Measurements from ENCODE around the gene NPHP4.

The NPHP4 gene

DNA sequence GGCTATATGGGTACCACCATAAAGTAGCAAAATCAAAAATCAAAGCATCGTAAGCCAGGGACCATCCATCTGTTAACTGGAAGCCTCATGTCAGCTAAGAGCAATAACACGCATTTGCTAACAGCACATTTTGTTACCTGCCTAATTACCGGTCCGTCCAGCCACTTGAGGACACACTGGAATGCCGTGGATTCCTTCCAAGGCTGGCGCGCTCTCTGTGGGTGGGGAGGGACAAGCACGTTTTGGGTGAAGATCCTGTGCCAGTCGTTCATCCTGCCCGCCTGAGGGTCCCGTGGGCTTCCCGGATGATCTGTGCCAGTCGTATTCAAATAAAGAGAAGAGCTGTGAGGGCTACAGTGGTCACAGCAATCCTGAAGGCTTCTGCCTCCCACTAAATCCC lies 6.2 kb downstream of the NPHP4 start:
- DNase-seq: no peak

- DNase-seq: no peak
These were observed 7.0 kb downstream of the NPHP4 start for GRCh38 chr1:5985250-5985649.

- no peak for DNase-seq
These were observed 8.7 kb downstream of the NPHP4 start for GRCh38 chr1:5983361-5984103.

DNA sequence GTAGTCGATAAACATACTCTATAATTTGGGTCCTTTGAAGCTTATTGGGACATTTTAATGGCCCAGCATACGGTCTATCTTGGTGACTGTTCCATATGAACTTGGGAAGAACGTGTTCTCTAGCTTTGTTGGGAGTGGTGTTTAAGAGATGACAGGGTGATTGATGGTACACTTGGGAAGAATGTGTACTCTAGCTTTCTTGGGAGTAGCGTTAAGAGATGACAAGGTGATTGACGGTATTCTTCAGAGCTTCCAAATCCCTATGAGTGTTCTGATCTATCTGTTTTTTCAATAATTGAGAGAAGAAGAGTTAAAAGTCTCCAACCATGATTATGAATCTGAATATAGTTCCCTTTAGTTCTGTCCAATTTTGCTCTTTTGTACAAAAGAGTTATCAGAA lies 9.4 kb downstream of the NPHP4 start:
- no peak for DNase-seq

GRCh38 chr1:5982276-5982675 lies 9.9 kb downstream of the NPHP4 start:
- DNase-seq: no peak

DNA sequence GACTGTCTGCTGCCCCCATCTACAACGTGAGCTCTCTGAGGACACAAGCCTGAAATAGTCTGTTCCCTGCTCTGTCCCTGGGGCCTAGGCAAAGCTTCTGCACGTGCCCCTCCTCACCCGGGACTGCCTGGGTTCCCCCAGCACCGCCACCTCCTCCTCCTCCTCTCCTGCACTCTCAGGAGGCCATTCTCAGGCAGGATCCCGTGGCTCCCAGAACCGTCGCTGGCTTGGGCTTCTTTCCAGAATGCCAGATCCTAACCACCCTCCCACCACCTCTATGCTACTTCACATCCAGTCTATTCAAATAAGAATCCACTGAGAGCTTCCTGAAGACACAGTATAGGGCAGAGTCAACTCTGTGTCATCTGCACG lies 11.2 kb downstream of the NPHP4 start:
- DNase-seq: no peak

GRCh38 chr1:5980314-5981008 lies 11.8 kb downstream of the NPHP4 start:
- DNase-seq: no peak

DNA sequence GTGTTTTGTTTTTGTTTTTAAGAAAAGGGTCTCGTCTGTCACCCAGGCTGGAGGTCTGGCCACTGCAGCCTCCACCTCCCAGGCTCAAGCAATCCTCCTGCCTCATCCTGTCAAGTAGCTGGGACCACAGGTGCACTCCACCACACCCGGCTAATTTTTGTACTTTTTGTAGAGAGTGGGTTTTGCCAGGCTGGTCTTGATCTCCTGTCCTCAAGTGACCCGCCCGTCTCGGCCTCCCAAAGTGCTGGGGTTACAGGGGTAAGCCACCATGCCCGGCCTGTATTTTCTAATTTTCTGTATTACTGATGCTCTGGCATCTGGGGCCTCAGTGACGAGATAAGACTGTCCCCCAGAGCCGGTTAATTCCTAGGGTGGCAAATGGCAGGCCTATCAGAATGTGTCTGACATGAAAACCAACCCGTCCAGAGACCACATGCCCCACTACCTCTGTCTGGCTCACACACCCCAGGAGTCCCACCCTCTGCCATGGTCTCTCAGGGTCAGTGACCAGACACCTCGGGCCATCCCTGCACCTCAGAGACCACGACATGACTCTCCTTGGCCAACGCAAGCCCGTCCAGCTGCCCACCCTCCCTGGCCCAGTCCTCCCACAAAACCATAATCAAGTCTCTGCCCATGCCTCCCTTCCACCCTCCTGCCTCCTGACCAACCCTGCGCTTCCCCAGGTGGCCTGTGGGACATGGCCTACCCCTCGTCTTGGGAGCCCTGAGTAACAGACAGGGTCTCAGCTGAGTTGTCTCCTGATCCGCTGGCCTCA lies 12.5 kb downstream of the NPHP4 start:
- DNase-seq: no peak

- no peak for DNase-seq
These were observed 13.8 kb downstream of the NPHP4 start for GRCh38 chr1:5978452-5978851.

GRCh38 chr1:5977494-5978444 lies 14.5 kb downstream of the NPHP4 start:
- no peak for DNase-seq

GRCh38 chr1:5976726-5977493 lies 15.3 kb downstream of the NPHP4 start:
- no peak for DNase-seq

- DNase-seq: no peak
These were observed 16.0 kb downstream of the NPHP4 start for GRCh38 chr1:5976231-5976630.

GRCh38 chr1:5975133-5975880 lies 16.9 kb downstream of the NPHP4 start:
- no peak for DNase-seq

GRCh38 chr1:5974631-5975030 lies 17.6 kb downstream of the NPHP4 start:
- DNase-seq: no peak

DNA sequence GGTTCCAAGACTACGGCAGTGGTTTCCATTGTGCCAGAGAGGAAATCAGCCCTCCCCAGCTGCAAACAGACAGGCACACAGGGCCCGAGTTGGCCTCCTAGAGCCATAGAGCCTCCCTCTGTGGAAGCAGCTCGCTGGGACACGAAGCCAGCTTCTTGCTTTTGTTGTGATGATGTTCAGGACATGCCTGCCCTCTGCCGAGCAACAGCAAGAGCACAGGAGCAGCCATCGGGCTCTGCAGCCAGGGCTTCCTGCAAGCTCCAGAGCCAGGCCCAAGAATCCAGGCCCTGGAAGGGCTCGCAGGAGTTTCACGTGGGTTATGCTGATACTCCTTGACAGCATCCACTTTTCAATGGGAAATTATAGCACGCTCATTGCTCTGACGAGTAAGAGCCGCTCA lies 18.5 kb downstream of the NPHP4 start:
- no peak for DNase-seq

- no peak for DNase-seq
These were observed 20.1 kb downstream of the NPHP4 start for GRCh38 chr1:5972198-5972520.

GRCh38 chr1:5971471-5972197 lies 20.6 kb downstream of the NPHP4 start:
- DNase-seq: no peak

- no peak for DNase-seq
These were observed 21.5 kb downstream of the NPHP4 start for GRCh38 chr1:5970610-5971273.

DNA sequence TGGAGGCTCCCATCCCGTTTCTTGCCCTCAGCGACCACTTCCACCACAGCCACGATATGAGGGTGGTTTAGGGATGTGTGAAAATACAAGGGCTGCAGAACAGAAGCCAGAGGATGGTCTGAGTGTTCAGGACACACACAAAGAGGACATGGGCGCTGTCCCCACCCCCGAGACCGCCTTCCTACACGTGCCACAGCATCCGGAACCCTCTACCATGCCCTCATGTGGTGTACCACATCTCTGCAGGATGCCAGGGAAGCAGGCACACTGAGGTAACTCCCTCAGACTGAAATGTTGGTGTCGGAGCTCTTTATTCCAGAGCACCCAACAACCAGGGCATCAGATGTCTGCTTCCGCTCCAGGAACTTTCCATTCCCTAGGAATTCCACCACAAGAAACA lies 23.1 kb downstream of the NPHP4 start:
- DNase-seq: no peak

- DNase-seq: no peak
These were observed 24.0 kb downstream of the NPHP4 start for GRCh38 chr1:5968161-5968736.
